Central memory CD8-positive, alpha-beta T cell (primary cell): ENCODE data around the gene PHACTR1.
"Not testable (repeated sequence)": the region's sequence is repeated elsewhere in the genome, so short reads cannot be mapped to it uniquely, and the experiment has no call there.

Experiments used
- ATAC-seq: fragments of 150-1000 bp; cut with Tn5 transposase; replicated peaks from 2 replicates; pipeline ENCODE4 v1.10.0; 2022; ENCODE audit warnings: mild to moderate bottlenecking, moderate FRiP score, moderate number of reproducible peaks; ENCODE audit not compliant: poor library complexity, severe bottlenecking; ENCODE audit errors: extremely low read depth
- DNase-seq, 2 donors: peaks; one replicate each; pipeline ENCODE4 v3.0.0; 2021; ENCODE audit warnings: low spot score in 2 of 2
- H3K27ac Mint-ChIP-seq: one replicate; pipeline ENCODE4 v1.8.0; 2022; ENCODE audit warnings: low read depth, mild to moderate bottlenecking, moderate library complexity, mixed read lengths
- H3K27me3 Mint-ChIP-seq: one replicate; pipeline ENCODE4 v1.8.0; 2022; ENCODE audit warnings: mixed read lengths
- H3K36me3 Mint-ChIP-seq: one replicate; pipeline ENCODE4 v1.8.0; 2022; ENCODE audit warnings: mild to moderate bottlenecking, moderate library complexity, mixed read lengths; ENCODE audit not compliant: insufficient read depth
- H3K4me1 Mint-ChIP-seq: one replicate; pipeline ENCODE4 v1.8.0; 2022; ENCODE audit warnings: mixed read lengths
- H3K4me3 Mint-ChIP-seq: one replicate; pipeline ENCODE4 v1.8.0; 2022; ENCODE audit warnings: mild to moderate bottlenecking, moderate library complexity, mixed read lengths
- H3K9me3 Mint-ChIP-seq: one replicate; pipeline ENCODE4 v1.8.0; 2022; ENCODE audit warnings: mixed read lengths

PHACTR1 gene

GRCh38 chr6:13147376-13147775 is 430.8 kb downstream of the PHACTR1 start:
- H3K4me1 Mint-ChIP-seq, result no peaks in the 10 kb centered on the region
- no peaks in the 10 kb centered on the region for H3K9me3 Mint-ChIP-seq
- peaks cover 39% of the 10 kb centered on the region for H3K27me3 Mint-ChIP-seq
- H3K4me3 Mint-ChIP-seq, result no peak overlapping the region
- DNase-seq, result no peak
- no peak overlapping the region for H3K27ac Mint-ChIP-seq
- no peaks in the 10 kb centered on the region for H3K36me3 Mint-ChIP-seq
- ATAC-seq, result no peak

- no peaks in the 10 kb centered on the region for H3K9me3 Mint-ChIP-seq
- no peak overlapping the region for H3K27ac Mint-ChIP-seq
- H3K4me1 Mint-ChIP-seq, result no peaks in the 10 kb centered on the region
- no peak for ATAC-seq
- DNase-seq, result no peak
- H3K36me3 Mint-ChIP-seq, result no peaks in the 10 kb centered on the region
- peaks cover 43% of the 10 kb centered on the region for H3K27me3 Mint-ChIP-seq
- no peak overlapping the region for H3K4me3 Mint-ChIP-seq
Measured at GRCh38 chr6:13147782-13148181, 431.2 kb downstream of the PHACTR1 start.

GRCh38 chr6:13152764-13153163 is 436.2 kb downstream of the PHACTR1 start:
- Mint-ChIP-seq H3K9me3 (no peaks in the 10 kb centered on the region), H3K4me3 (no peak overlapping the region), H3K36me3 (no peaks in the 10 kb centered on the region), H3K27ac (no peak overlapping the region), H3K4me1 (no peaks in the 10 kb centered on the region), H3K27me3 (peaks cover 52% of the 10 kb centered on the region)
- ATAC-seq (no peak), DNase-seq (no peak)

- Mint-ChIP-seq H3K27me3 (peaks cover 52% of the 10 kb centered on the region), H3K4me3 (no peak overlapping the region), H3K36me3 (no peaks in the 10 kb centered on the region), H3K27ac (no peak overlapping the region), H3K9me3 (no peaks in the 10 kb centered on the region), H3K4me1 (no peaks in the 10 kb centered on the region)
- no peak for DNase-seq
- no peak for ATAC-seq
Measured at GRCh38 chr6:13156381-13156780, 439.8 kb downstream of the PHACTR1 start.

- Mint-ChIP-seq H3K9me3 (no peaks in the 10 kb centered on the region), H3K4me1 (no peaks in the 10 kb centered on the region), H3K27me3 (peaks cover 48% of the 10 kb centered on the region), H3K36me3 (no peaks in the 10 kb centered on the region), H3K4me3 (no peak overlapping the region), H3K27ac (no peak overlapping the region)
- no peak for ATAC-seq
- no peak for DNase-seq
Measured at GRCh38 chr6:13157293-13157692, 440.7 kb downstream of the PHACTR1 start.

GRCh38 chr6:13159300-13159699 is 442.7 kb downstream of the PHACTR1 start:
- Mint-ChIP-seq H3K4me3 (no peak overlapping the region), H3K4me1 (peaks cover 5% of the 10 kb centered on the region), H3K27ac (no peak overlapping the region), H3K36me3 (no peaks in the 10 kb centered on the region), H3K9me3 (no peaks in the 10 kb centered on the region), H3K27me3 (peaks cover 40% of the 10 kb centered on the region)
- ATAC-seq (no peak), DNase-seq (no peak)

GRCh38 chr6:13159822-13160221 is 443.3 kb downstream of the PHACTR1 start:
- peaks cover 34% of the 10 kb centered on the region for H3K27me3 Mint-ChIP-seq

GRCh38 chr6:13163161-13163944 is 446.8 kb downstream of the PHACTR1 start:
- DNase-seq (no peak), ATAC-seq (no peak)
- Mint-ChIP-seq H3K36me3 (no peaks in the 10 kb centered on the region), H3K27me3 (peaks cover 47% of the 10 kb centered on the region), H3K27ac (no peak overlapping the region), H3K4me1 (peaks cover 5% of the 10 kb centered on the region), H3K4me3 (no peak overlapping the region), H3K9me3 (no peaks in the 10 kb centered on the region)

More at GRCh38 chr6:13159822-13160221, 443.3 kb downstream of the PHACTR1 start:
- H3K36me3 Mint-ChIP-seq, H3K4me1 Mint-ChIP-seq, ATAC-seq, H3K27ac Mint-ChIP-seq, H3K9me3 Mint-ChIP-seq, DNase-seq, H3K4me3 Mint-ChIP-seq: not testable (repeated sequence)

GRCh38 chr6:13164291-13164690 is 447.7 kb downstream of the PHACTR1 start:
- ATAC-seq, result no peak
- H3K4me1 Mint-ChIP-seq, result peaks cover 5% of the 10 kb centered on the region
- peaks cover 1% of the 10 kb centered on the region for H3K36me3 Mint-ChIP-seq
- no peaks in the 10 kb centered on the region for H3K9me3 Mint-ChIP-seq
- H3K27ac Mint-ChIP-seq, result no peak overlapping the region
- peaks cover 48% of the 10 kb centered on the region for H3K27me3 Mint-ChIP-seq
- H3K4me3 Mint-ChIP-seq, result no peak overlapping the region
- no peak for DNase-seq

GRCh38 chr6:13165502-13166172 is 449.1 kb downstream of the PHACTR1 start:
- H3K4me3 Mint-ChIP-seq, result no peak overlapping the region
- no peak overlapping the region for H3K27ac Mint-ChIP-seq
- H3K36me3 Mint-ChIP-seq, result peaks cover 1% of the 10 kb centered on the region
- H3K4me1 Mint-ChIP-seq, result peaks cover 5% of the 10 kb centered on the region
- DNase-seq (no peak), ATAC-seq (no peak)
- H3K9me3 Mint-ChIP-seq, result no peaks in the 10 kb centered on the region
- H3K27me3 Mint-ChIP-seq, result peaks cover 45% of the 10 kb centered on the region

- ATAC-seq (no peak), DNase-seq (no peak)
- Mint-ChIP-seq H3K4me1 (peaks cover 5% of the 10 kb centered on the region), H3K27ac (no peak overlapping the region), H3K36me3 (peaks cover 1% of the 10 kb centered on the region), H3K9me3 (no peaks in the 10 kb centered on the region), H3K27me3 (peaks cover 46% of the 10 kb centered on the region), H3K4me3 (no peak overlapping the region)
Measured at GRCh38 chr6:13166269-13166668, 449.7 kb downstream of the PHACTR1 start.

GRCh38 chr6:13166916-13167315 is 450.3 kb downstream of the PHACTR1 start:
- Mint-ChIP-seq H3K4me1 (peaks cover 5% of the 10 kb centered on the region), H3K27ac (no peak overlapping the region), H3K4me3 (no peak overlapping the region), H3K36me3 (peaks cover 1% of the 10 kb centered on the region), H3K27me3 (peaks cover 44% of the 10 kb centered on the region), H3K9me3 (no peaks in the 10 kb centered on the region)
- ATAC-seq, result no peak
- no peak for DNase-seq

- peaks cover 1% of the 10 kb centered on the region for H3K36me3 Mint-ChIP-seq
Measured at GRCh38 chr6:13172291-13172690, 455.7 kb downstream of the PHACTR1 start.

More at GRCh38 chr6:13172291-13172690, 455.7 kb downstream of the PHACTR1 start:
- no peaks in the 10 kb centered on the region for H3K9me3 Mint-ChIP-seq
- no peaks in the 10 kb centered on the region for H3K4me1 Mint-ChIP-seq
- ATAC-seq (no peak), DNase-seq (no peak)
- H3K27ac Mint-ChIP-seq, result no peak overlapping the region
- peaks cover 53% of the 10 kb centered on the region for H3K27me3 Mint-ChIP-seq
- H3K4me3 Mint-ChIP-seq, result no peak overlapping the region
